B cell (primary cell): Measurements from ENCODE around the gene CDC14A. TPM values are rescaled to one million over a fixed set of nuclear protein-coding genes. Genes with fewer than 3 reads are reported as not detected.

Experiments used
- ATAC-seq: fragments of 200-7000 bp; cut with Tn5 transposase; one replicate; pipeline ENCODE4 v1.10.0; 2021; ENCODE audit warnings: low read depth, mild to moderate bottlenecking, moderate number of reproducible peaks, moderate library complexity
- CTCF ChIA-PET: fragments of 350-600 bp; sonication (Branson Sonifier 250); formaldehyde crosslinking; loops from one replicate; lab custom pipeline; 2021; ENCODE audit warnings: antibody characterized with exemption, inconsistent platforms; lab: Charles Lee
- POLR2A ChIA-PET: fragments of 350-600 bp; sonication (Branson Sonifier 250); formaldehyde crosslinking; loops from one replicate; lab custom pipeline; 2021; ENCODE audit warnings: antibody characterized with exemption; lab: Charles Lee
- DNase-seq: peaks from one replicate; pipeline ENCODE4 v3.0.0; 2013
- H2AFZ ChIP-seq: 2 replicates; pipeline ENCODE4 v1.6.1; 2012; ENCODE audit warnings: mild to moderate bottlenecking, low read depth, low read length; ENCODE audit not compliant: insufficient read depth, poor library complexity, severe bottlenecking
- H3K27ac ChIP-seq, 2 donors: 1 replicate in 1 of 2; 2 replicates in 1 of 2; pipeline ENCODE4 v1.5.1; 2012 to 2013; ENCODE audit warnings: low read length in 2 of 2, mild to moderate bottlenecking in 2 of 2, moderate library complexity in 1 of 2
- H3K27me3 ChIP-seq, 4 experiments: fragments of 200-600 bp in 1 of 4; sonication (generic) in 1 of 4; replicated peaks in 1 of 4; 1 replicate in 2 of 4; 2 replicates in 2 of 4; pipeline versions ENCODE4 v1.6.1 to v1.7.0; 2013 to 2016; ENCODE audit warnings: low read length in 3 of 4, mild to moderate bottlenecking in 2 of 4, mixed read lengths in 1 of 4, moderate library complexity in 1 of 4; ENCODE audit not compliant: insufficient read depth in 4 of 4, control insufficient read depth in 3 of 4; ENCODE audit errors: control extremely low read depth in 1 of 4
- H3K36me3 ChIP-seq, 2 experiments: replicated peaks in 1 of 2; 1 replicate in 1 of 2; 2 replicates in 1 of 2; pipeline versions ENCODE4 v1.6.1 to v1.7.1; 2013; ENCODE audit warnings: low read length in 1 of 2; ENCODE audit not compliant: insufficient read depth in 2 of 2, control insufficient read depth in 1 of 2; ENCODE audit errors: control extremely low read depth in 1 of 2, extremely low read depth in 1 of 2
- H3K4me1 ChIP-seq, 2 donors: fragments of 200-600 bp in 1 of 2; sonication (generic) in 1 of 2; 1 replicate in 1 of 2; 2 replicates in 1 of 2; pipeline versions ENCODE4 v1.5.1 to v1.6.1; 2013 to 2017; ENCODE audit warnings: low read length in 2 of 2; ENCODE audit not compliant: control insufficient read depth in 2 of 2, insufficient read depth in 2 of 2
- H3K4me2 ChIP-seq: replicated peaks from 2 replicates; pipeline ENCODE3; 2012; ENCODE audit warnings: mild to moderate bottlenecking, low read depth, low read length; ENCODE audit not compliant: poor library complexity, severe bottlenecking
- H3K4me3 ChIP-seq, 5 experiments: fragments of 200-600 bp in 1 of 5; sonication (generic) in 1 of 5; 1 replicate in 3 of 5; 2 replicates in 2 of 5; pipeline versions ENCODE4 v1.5.1 to v1.7.0; 2011 to 2016; ENCODE audit warnings: low read length in 4 of 5, mild to moderate bottlenecking in 4 of 5, low read depth in 2 of 5, control low read depth in 1 of 5, moderate library complexity in 1 of 5; ENCODE audit not compliant: insufficient read depth in 1 of 5; ENCODE audit errors: control extremely low read depth in 1 of 5, extremely low read depth in 1 of 5
- H3K79me2 ChIP-seq: fragments of 200-600 bp; sonication (generic); one replicate; pipeline ENCODE4 v1.6.0; 2016; ENCODE audit warnings: low read length; ENCODE audit not compliant: control insufficient read depth, insufficient read depth
- H3K9ac ChIP-seq: fragments of 200-600 bp; sonication (generic); 2 replicates; pipeline ENCODE4 v1.6.1; 2017; ENCODE audit warnings: mild to moderate bottlenecking, low read length, moderate library complexity
- H3K9me3 ChIP-seq, 3 donors: one replicate each; pipeline versions ENCODE4 v1.6.1 to v1.7.1; 2013; ENCODE audit warnings: low read length in 2 of 3; ENCODE audit not compliant: control insufficient read depth in 2 of 3, insufficient read depth in 1 of 3; ENCODE audit errors: control extremely low read depth in 1 of 3
- H4K20me1 ChIP-seq: 2 replicates; pipeline ENCODE4 v1.6.0; 2012; ENCODE audit warnings: mild to moderate bottlenecking, low read length; ENCODE audit not compliant: insufficient read depth, control insufficient read depth, poor library complexity, severe bottlenecking
- H3K27ac Mint-ChIP-seq: one replicate; pipeline ENCODE4 v1.8.0; 2021; ENCODE audit warnings: mixed read lengths
- H3K27me3 Mint-ChIP-seq: one replicate; pipeline ENCODE4 v1.8.0; 2021; ENCODE audit warnings: mixed read lengths
- H3K4me1 Mint-ChIP-seq: one replicate; pipeline ENCODE4 v1.8.0; 2021; ENCODE audit warnings: mixed read lengths
- H3K4me3 Mint-ChIP-seq: one replicate; pipeline ENCODE4 v1.8.0; 2021; ENCODE audit warnings: mixed read lengths
- H3K9me3 Mint-ChIP-seq: one replicate; pipeline ENCODE4 v1.8.0; 2022; ENCODE audit warnings: mixed read lengths; ENCODE audit not compliant: insufficient read depth
- EZH2 ChIP-seq: IDR thresholded peaks from 2 replicates; pipeline ENCODE4 v1.6.1; 2012; ENCODE audit warnings: borderline replicate concordance, low read depth, mild to moderate bottlenecking, moderate library complexity, low read length; ENCODE audit not compliant: insufficient read depth, poor library complexity, severe bottlenecking
- WGBS: methylation state at CpG from one replicate; pipeline ENCODE4 v1.1.5; 2013; ENCODE audit warnings: missing lambda C conversion rate; ENCODE audit not compliant: insufficient coverage; 5-methylcytosine and 5-hydroxymethylcytosine counted together
- intact Hi-C: fragments of 100-400 bp; cut with micrococcal nuclease; formaldehyde crosslinking; loops from one replicate; pipeline ENCODE4 v1.10.0; 2022
- polyA plus RNA-seq: library from polyadenylated mRNA; depleted of rRNA; stranded (reverse); fragments of >200 nt; gene quantifications from 2 replicates; pipeline ENCODE4 v1.2.3, GENCODE V29; 2012
- total RNA-seq, 2 donors: library from RNA; stranded (reverse); fragments of 120-200 nt in 1 of 2; gene quantifications; 1 replicate in 1 of 2; 2 replicates in 1 of 2; pipeline versions ENCODE4 v1.2.3 to v1.2.4, GENCODE V29; 2013 to 2022
- TF ChIP-seq, protein P1 (sequence below): fragments of 200-600 bp; IDR thresholded peaks from one replicate; pipeline ENCODE4 v1.8.0; 2022; ENCODE audit warnings: antibody characterized with exemption, mild to moderate bottlenecking

Gene CDC14A
- total and polyA plus RNA-seq, 2 donors (not counting 1 experiment from before 2014, with no cell fraction given), result 6.1 to 41.7 TPM

DNA sequence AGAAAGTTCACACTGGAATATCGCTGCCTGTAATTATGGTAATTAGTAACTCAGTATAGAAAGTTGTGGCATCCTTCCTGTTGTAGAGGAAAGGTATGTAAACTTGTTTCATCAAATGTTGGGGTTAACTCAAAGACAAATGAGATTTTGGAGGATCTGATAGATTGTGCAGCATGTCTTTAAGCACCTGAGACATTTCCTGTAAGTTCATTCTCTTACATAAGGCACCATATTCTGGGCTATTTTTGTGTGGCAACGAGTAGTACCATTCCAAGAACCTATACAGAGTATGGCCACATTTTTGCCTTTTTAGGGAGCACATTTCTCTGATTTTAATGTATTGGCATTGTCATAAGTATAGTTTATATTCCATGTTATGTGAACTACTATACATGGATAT, 88.8 kb downstream of the CDC14A start:
- intact Hi-C loops, result no loop called here
- Histone ChIP-seq H2AFZ (no peak overlapping the region), H3K4me1 (peaks cover 13 to 21% of the 10 kb centered on the region in 2 donors), H3K79me2 (no peaks in the 10 kb centered on the region), H3K27me3 (no peaks in the 10 kb centered on the region), H3K4me3 (no peak overlapping the region), H3K27ac (no peak overlapping the region), H3K36me3 (peaks cover 2 to 9% of the 10 kb centered on the region in 2 experiments), H4K20me1 (no peaks in the 10 kb centered on the region), H3K9me3 (no peaks in the 10 kb centered on the region), H3K9ac (no peak overlapping the region), H3K4me2 (no peak overlapping the region)
- Mint-ChIP-seq H3K9me3 (no peaks in the 10 kb centered on the region), H3K27ac (peak overlapping the region; percentile 20), H3K4me1 (peaks cover 29% of the 10 kb centered on the region), H3K27me3 (no peaks in the 10 kb centered on the region), H3K4me3 (no peak overlapping the region)
- ChIA-PET CTCF (interaction anchor here (1.7 kb wide), 1 partner anchor 15 kb away, joined by 8 read pairs; no protein-coding TSS in a partner anchor), POLR2A (no interaction called here)
- no CpG with 5 or more reads among the region's 2 CpGs for WGBS
- no peak for TF ChIP-seq EZH2
- TF ChIP-seq, protein P1, sequence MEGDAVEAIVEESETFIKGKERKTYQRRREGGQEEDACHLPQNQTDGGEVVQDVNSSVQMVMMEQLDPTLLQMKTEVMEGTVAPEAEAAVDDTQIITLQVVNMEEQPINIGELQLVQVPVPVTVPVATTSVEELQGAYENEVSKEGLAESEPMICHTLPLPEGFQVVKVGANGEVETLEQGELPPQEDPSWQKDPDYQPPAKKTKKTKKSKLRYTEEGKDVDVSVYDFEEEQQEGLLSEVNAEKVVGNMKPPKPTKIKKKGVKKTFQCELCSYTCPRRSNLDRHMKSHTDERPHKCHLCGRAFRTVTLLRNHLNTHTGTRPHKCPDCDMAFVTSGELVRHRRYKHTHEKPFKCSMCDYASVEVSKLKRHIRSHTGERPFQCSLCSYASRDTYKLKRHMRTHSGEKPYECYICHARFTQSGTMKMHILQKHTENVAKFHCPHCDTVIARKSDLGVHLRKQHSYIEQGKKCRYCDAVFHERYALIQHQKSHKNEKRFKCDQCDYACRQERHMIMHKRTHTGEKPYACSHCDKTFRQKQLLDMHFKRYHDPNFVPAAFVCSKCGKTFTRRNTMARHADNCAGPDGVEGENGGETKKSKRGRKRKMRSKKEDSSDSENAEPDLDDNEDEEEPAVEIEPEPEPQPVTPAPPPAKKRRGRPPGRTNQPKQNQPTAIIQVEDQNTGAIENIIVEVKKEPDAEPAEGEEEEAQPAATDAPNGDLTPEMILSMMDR, result no peak
- DNase-seq (no peak), ATAC-seq (no peak)

DNA sequence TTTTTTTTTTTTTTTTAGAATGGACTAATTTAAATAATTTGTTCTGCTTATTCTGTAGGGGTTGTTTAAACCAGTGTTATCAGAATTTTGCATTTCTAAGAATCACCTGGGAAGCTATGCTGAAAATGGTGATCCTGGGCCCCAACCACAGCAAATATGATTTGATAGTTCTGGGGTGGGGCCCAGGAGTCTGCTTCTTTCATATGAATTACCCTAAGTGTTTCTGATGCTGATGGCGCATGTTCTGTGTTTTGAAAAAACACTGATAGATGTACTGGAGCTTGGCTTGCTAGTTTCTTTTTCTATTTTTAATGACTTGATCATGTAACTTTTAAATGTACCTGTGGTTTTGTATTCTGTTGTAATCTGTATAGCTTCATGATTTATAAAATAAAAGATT, 89.3 kb downstream of the CDC14A start:
- Mint-ChIP-seq H3K27me3 (no peaks in the 10 kb centered on the region), H3K4me3 (no peak overlapping the region), H3K4me1 (peaks cover 29% of the 10 kb centered on the region), H3K9me3 (no peaks in the 10 kb centered on the region), H3K27ac (no peak overlapping the region)
- no peak overlapping the region for H3K4me2 ChIP-seq
- ATAC-seq, result no peak
- peaks cover 2 to 8% of the 10 kb centered on the region in 2 experiments for H3K36me3 ChIP-seq
- ChIA-PET POLR2A (no interaction called here), CTCF (no interaction called here)
- peaks cover 13 to 21% of the 10 kb centered on the region in 2 donors for H3K4me1 ChIP-seq
- no peaks in the 10 kb centered on the region for H3K79me2 ChIP-seq
- no peaks in the 10 kb centered on the region for H3K27me3 ChIP-seq
- intact Hi-C loops, result no loop called here
- no peak overlapping the region for H3K9ac ChIP-seq
- DNase-seq, result no peak
- no peaks in the 10 kb centered on the region for H4K20me1 ChIP-seq
- no peaks in the 10 kb centered on the region for H3K9me3 ChIP-seq
- WGBS, result 60% methylated on average over 1 of the region's 1 CpG
- H3K27ac ChIP-seq, result no peak overlapping the region
- H2AFZ ChIP-seq, result no peak overlapping the region
- TF ChIP-seq EZH2, result no peak
- TF ChIP-seq, protein P1, result no peak
- no peak overlapping the region for H3K4me3 ChIP-seq
